GM18951 (cell line): ENCODE measurements around the gene ATP13A4.

Experiments used
- POLR2A ChIP-seq: IDR thresholded peaks from 4 replicates; pipeline ENCODE4 v1.6.1; 2011; ENCODE audit warnings: mild to moderate bottlenecking; ENCODE audit not compliant: insufficient read length, insufficient read depth; ENCODE audit errors: extremely low read depth
- in situ Hi-C: fragments of 300-500 bp; cut with MboI; formaldehyde crosslinking; loops from one replicate; pipeline ENCODE4 v1.12.0; 2022; ENCODE audit warnings: low sequenced_read_pairs, mixed read lengths, inconsistent platforms; ENCODE audit not compliant: unreplicated experiment

Gene ATP13A4

GRCh38 chr3:193388361-193388760 is 166.3 kb downstream of the ATP13A4 start:
- in situ Hi-C loops, result no loop called here
- TF ChIP-seq POLR2A, result no peak

DNA sequence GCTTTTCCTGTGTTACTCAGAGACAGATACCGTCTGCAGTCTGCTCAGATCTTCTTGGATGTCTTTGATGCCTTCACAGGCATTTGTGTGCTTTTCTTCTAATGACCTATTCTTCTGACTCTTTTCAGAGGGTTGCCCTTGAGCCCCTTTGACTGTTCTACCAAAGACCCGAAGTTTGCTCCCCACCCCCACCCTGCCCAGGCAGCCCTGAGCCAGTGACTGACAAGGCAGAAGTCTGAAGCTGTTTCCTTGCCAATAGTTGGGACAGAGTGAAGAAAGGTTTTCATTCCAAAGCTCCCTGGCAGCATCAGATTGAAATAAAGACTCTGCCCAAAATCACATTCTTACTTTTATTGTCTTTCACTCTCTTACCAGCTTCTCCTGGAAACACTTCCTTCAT is 167.1 kb downstream of the ATP13A4 start:
- no peak for TF ChIP-seq POLR2A
- in situ Hi-C loops, result no loop called here

DNA sequence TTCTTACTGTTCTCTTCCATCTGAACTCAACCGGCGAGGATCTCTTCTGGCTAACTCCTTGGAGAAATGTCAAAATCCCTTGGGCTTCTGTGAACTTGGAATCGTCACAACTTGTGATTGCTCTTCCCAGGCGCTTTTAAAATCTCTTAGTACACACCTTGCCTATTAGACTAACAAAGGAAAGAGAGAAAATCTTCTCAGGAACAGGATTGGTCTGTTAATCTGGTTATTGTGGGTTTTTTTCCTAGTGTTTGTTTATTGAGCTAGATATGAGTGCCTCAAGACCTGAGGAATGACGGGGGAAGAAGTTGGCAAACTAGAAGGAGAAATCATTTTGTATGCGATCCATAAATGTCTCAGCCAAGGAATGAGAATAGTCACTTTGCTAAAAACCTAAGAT is 176.0 kb downstream of the ATP13A4 start, which contains the start of gene ATP13A5:
Gene ATP13A5, minus strand, starts transcription at position 48 of the 400 bp plus-strand sequence. Its CDS starts 28 bp downstream, at position 20.
- in situ Hi-C loops, result no loop called here
- TF ChIP-seq POLR2A, result no peak

GRCh38 chr3:193377591-193377990 is 177.1 kb downstream of the ATP13A4 start:
- in situ Hi-C loops, result no loop called here
- TF ChIP-seq POLR2A, result no peak

DNA sequence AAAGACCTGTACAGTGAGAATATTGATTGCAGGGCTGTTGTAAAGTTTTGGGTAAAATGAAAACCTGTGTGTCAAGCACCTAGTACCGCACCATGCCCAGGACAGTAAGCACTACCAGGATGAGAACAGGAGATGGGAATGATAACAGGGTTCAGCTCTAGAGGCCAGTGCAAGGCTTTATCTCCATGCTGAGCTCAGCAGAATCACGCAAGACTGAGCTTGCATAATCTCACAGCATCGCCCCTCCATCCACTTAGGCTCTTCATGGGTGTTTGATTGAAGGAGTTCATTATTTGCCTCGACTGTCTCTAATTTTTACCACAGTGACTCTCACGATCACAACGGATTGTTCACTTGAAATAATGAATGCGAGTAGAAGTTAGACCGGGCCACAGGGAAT is 179.1 kb downstream of the ATP13A4 start:
- in situ Hi-C loops, result no loop called here
- no peak for TF ChIP-seq POLR2A

GRCh38 chr3:193372783-193373182 is 181.9 kb downstream of the ATP13A4 start:
- TF ChIP-seq POLR2A, result no peak
- in situ Hi-C loops, result no loop called here

GRCh38 chr3:193367868-193368267 is 186.8 kb downstream of the ATP13A4 start:
- TF ChIP-seq POLR2A, result no peak
- in situ Hi-C loops, result no loop called here

DNA sequence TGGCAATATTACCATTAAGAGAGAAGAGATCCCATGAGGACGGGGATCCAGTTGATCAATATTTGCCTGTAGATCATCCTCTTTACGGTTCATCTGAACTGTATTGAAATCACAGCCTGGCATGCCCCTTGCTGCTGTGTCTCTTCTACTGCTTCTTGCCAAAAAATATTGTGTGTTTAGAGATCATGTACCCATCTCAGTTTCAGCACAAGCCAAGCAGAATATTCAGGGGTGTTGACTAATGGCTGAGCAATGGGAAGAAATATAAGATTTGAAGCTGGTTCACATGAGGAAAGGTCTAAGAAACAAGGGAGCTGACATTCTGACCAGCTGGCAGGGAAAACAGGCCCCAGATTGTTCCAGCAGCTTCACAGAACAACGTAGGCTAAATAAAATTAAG is 197.4 kb downstream of the ATP13A4 start:
- no peak for TF ChIP-seq POLR2A
- in situ Hi-C loops, result no loop called here

DNA sequence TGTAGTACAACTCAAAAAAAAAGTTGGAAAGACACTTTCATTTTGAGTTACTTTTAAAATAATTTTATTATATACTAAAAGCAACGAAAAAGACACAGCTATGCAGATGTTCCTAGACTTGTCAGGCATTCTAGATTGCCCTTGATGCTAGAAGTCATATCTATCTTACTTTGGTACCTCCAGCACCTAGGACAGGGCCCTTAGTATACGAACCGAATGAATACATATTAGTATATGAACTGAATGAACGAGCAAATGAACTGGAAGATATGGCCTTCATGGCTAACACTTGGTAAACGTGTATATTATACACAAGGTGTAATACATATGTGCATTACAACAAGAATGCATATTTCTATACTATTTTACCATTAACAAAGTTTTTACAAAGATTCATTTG is 200.3 kb downstream of the ATP13A4 start:
- TF ChIP-seq POLR2A, result no peak
- in situ Hi-C loops, result no loop called here
